ENCODE results near the gene PCYT1B. TPM values are rescaled to one million over a fixed set of nuclear protein-coding genes. Genes with fewer than 3 reads are reported as not detected.

The PCYT1B gene
- total and polyA plus RNA-seq, 2 of the 13 experiments (the other 11 are each of a cell fraction or from before 2014, with no cell fraction given): 6.1 to 9.2 TPM

DNA sequence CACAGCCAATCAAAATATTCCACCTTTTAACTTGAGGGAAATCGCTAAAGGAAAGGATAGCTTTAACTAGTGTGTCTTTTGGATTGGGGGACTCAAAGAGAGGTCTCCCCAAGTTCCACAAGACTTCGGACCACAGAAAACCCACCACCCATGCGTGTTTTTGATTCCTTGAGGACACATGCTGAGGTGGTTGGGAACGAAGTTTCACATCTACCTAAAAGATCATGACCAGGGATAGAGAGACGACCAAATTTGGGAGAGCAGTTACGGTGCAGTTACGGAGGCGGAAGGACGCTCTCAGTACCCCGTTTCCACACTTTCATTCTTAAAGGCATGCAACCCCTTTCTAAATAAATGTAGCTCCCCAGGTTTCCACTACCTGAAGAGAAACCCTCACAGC lies 1.1 kb downstream of the PCYT1B start:
- no TSS peak for BruUV-seq (replicated peaks)
- CTCF ChIA-PET (ENCODE audit: low intra/inter-chr PET ratio, low total read pairs): no interaction called here
- FAIRE-seq: no peak
- no peak for TF ChIP-seq KDM5A (IDR thresholded peaks at IDR 0.05; ENCODE audit: borderline replicate concordance, low read length)
- no peak for TF ChIP-seq TEAD3 (CRISPR knock-in tag; optimal IDR thresholded peaks at IDR 0.05; ENCODE audit: borderline replicate concordance)
- no peak for TF ChIP-seq ZNF766 (CRISPR knock-in tag; IDR thresholded peaks at IDR 0.05; ENCODE audit: borderline replicate concordance)
- TF ChIP-seq ZSCAN12 (CRISPR knock-in tag; IDR thresholded peaks at IDR 0.05): no peak
- TF ChIP-seq, protein P1, sequence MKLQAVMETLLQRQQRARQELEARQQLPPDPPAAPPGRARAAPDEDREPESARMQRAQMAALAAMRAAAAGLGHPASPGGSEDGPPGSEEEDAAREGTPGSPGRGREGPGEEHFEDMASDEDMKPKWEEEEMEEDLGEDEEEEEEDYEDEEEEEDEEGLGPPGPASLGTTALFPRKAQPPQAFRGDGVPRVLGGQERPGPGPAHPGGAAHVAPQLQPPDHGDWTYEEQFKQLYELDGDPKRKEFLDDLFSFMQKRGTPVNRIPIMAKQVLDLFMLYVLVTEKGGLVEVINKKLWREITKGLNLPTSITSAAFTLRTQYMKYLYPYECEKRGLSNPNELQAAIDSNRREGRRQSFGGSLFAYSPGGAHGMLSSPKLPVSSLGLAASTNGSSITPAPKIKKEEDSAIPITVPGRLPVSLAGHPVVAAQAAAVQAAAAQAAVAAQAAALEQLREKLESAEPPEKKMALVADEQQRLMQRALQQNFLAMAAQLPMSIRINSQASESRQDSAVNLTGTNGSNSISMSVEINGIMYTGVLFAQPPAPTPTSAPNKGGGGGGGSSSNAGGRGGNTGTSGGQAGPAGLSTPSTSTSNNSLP (IDR thresholded peaks at IDR 0.05; ENCODE audit: low read depth, low read length): no peak
- TF ChIP-seq ZFP36L1 (CRISPR knock-in tag; IDR thresholded peaks at IDR 0.05): no peak
- TF ChIP-seq, protein P2, sequence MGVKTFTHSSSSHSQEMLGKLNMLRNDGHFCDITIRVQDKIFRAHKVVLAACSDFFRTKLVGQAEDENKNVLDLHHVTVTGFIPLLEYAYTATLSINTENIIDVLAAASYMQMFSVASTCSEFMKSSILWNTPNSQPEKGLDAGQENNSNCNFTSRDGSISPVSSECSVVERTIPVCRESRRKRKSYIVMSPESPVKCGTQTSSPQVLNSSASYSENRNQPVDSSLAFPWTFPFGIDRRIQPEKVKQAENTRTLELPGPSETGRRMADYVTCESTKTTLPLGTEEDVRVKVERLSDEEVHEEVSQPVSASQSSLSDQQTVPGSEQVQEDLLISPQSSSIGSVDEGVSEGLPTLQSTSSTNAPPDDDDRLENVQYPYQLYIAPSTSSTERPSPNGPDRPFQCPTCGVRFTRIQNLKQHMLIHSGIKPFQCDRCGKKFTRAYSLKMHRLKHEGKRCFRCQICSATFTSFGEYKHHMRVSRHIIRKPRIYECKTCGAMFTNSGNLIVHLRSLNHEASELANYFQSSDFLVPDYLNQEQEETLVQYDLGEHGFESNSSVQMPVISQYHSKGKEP (CRISPR knock-in tag; IDR thresholded peaks at IDR 0.05): no peak
- Histone ChIP-seq H3K9ac (ENCODE audit: insufficient read depth, low read depth, low read length) (no peak overlapping the region), H3K9me3 (ENCODE audit: low read length) (no peaks in the 10 kb centered on the region), H3K79me2 (ENCODE audit: insufficient read depth, low read length) (no peaks in the 10 kb centered on the region), H4K20me1 (ENCODE audit: insufficient read depth, low read length) (no peaks in the 10 kb centered on the region), H3K4me2 (ENCODE audit: low read depth, low read length) (no peak overlapping the region), H3K4me3 (replicated peaks in 1 of 3; ENCODE audit: insufficient read depth in 1 of 3, low read depth in 2 of 3, low read length in 3 of 3) (no peak overlapping the region), H3K27ac (ENCODE audit: extremely low read length, insufficient read depth, low read length) (no peak overlapping the region), H3K27me3 (ENCODE audit: control insufficient read depth in 1 of 2, insufficient read depth in 2 of 2, low read length in 2 of 2) (no peaks in the 10 kb centered on the region), H2AFZ (ENCODE audit: low read length) (no peak overlapping the region), H3K36me3 (replicated peaks in 1 of 2; ENCODE audit: control insufficient read depth in 1 of 2, insufficient read depth in 2 of 2, low read length in 2 of 2) (no peaks in the 10 kb centered on the region), H3K4me1 (ENCODE audit: insufficient read depth, low read length) (peaks cover 12% of the 10 kb centered on the region)
- intact Hi-C loops (cut with micrococcal nuclease; ENCODE audit: unreplicated experiment): no loop called here
- in situ Hi-C loops (cut with HindIII; ENCODE audit: extremely low pct_ligation_motif_present, low pct_unique_long_range_greater_than_20kb): no loop called here
- DNase-seq (ENCODE audit: low spot score): no peak
- POLR2A ChIA-PET: no interaction called here
- no peak for ATAC-seq
- 93% methylated on average over 9 of the region's 10 CpGs for WGBS (ENCODE audit: low lambda C conversion rate)

Data from HepG2 (cell line).